HG03135 (cell line): ENCODE results near the gene SLBP.

Experiments
- ATAC-seq: cut with Tn5 transposase; IDR thresholded peaks from one replicate; pipeline ENCODE4 v1.9.1; 2021; ENCODE audit warnings: mild to moderate bottlenecking, moderate library complexity; ENCODE audit not compliant: unreplicated experiment

The SLBP gene

GRCh38 chr4:1712216-1713002 lies at the start of gene SLBP:
Gene SLBP, minus strand, starts transcription at chr4:1712319. Its CDS starts 131 bp downstream, at chr4:1712188.
- peak; percentile 73 for ATAC-seq

GRCh38 chr4:1761130-1761689 lies 49.1 kb upstream of the SLBP start:
- no peak for ATAC-seq

GRCh38 chr4:1760521-1761071 lies 48.5 kb upstream of the SLBP start:
- ATAC-seq = no peak

GRCh38 chr4:1759818-1760223 lies 47.7 kb upstream of the SLBP start:
- ATAC-seq = no peak

- ATAC-seq = no peak
Observed at GRCh38 chr4:1759170-1759817, 47.2 kb upstream of the SLBP start.

- no peak for ATAC-seq
Observed at GRCh38 chr4:1758306-1759121, 46.4 kb upstream of the SLBP start.

GRCh38 chr4:1757836-1758235 lies 45.7 kb upstream of the SLBP start:
- ATAC-seq = no peak

- ATAC-seq = no peak
Observed at GRCh38 chr4:1756893-1757779, 45.0 kb upstream of the SLBP start.

GRCh38 chr4:1756079-1756478 lies 44.0 kb upstream of the SLBP start:
- no peak for ATAC-seq

- no peak for ATAC-seq
Observed at GRCh38 chr4:1755297-1755696, 43.2 kb upstream of the SLBP start.

- ATAC-seq = no peak
Observed at GRCh38 chr4:1754336-1754735, 42.2 kb upstream of the SLBP start.

- no peak for ATAC-seq
Observed at GRCh38 chr4:1753697-1754311, 41.7 kb upstream of the SLBP start.

- no peak for ATAC-seq
Observed at GRCh38 chr4:1753294-1753696, 41.2 kb upstream of the SLBP start.

- ATAC-seq = no peak
Observed at GRCh38 chr4:1752284-1753041, 40.3 kb upstream of the SLBP start.

- no peak for ATAC-seq
Observed at GRCh38 chr4:1751919-1752283, 39.8 kb upstream of the SLBP start.

- no peak for ATAC-seq
Observed at GRCh38 chr4:1751155-1751918, 39.2 kb upstream of the SLBP start.

- no peak for ATAC-seq
Observed at GRCh38 chr4:1750381-1751154, 38.4 kb upstream of the SLBP start.
